OCI-LY1 (cell line): ENCODE results near the gene UBQLN4.
"Not testable (repeated sequence)": the region's sequence is repeated elsewhere in the genome, so short reads cannot be mapped to it uniquely, and the experiment has no call there.

Experiments used
- H2AFZ ChIP-seq: fragments of 200-600 bp; sonication (generic), shearing (Covaris generic); 2 replicates; pipeline ENCODE4 v1.6.0; 2014; ENCODE audit warnings: antibody characterized with exemption, mild to moderate bottlenecking, low read length
- H3F3A ChIP-seq: fragments of 200-600 bp; sonication (generic), shearing (Covaris generic); 2 replicates; pipeline ENCODE4 v1.6.0; 2014; ENCODE audit warnings: mild to moderate bottlenecking, antibody characterized with exemption, low read length, moderate library complexity; ENCODE audit not compliant: insufficient read depth
- H3K27ac ChIP-seq: fragments of 200-600 bp; sonication (generic); 2 replicates; pipeline ENCODE4 v1.5.1; 2014; ENCODE audit warnings: low read length, mixed run types, mild to moderate bottlenecking, low read depth; ENCODE audit not compliant: poor library complexity, severe bottlenecking
- H3K27me3 ChIP-seq: fragments of 200-600 bp; sonication (generic); 2 replicates; pipeline ENCODE4 v1.6.0; 2014; ENCODE audit warnings: antibody characterized with exemption, mild to moderate bottlenecking, low read length, moderate library complexity; ENCODE audit not compliant: insufficient read depth
- H3K36me3 ChIP-seq: fragments of 200-600 bp; sonication (generic); 2 replicates; pipeline ENCODE4 v1.6.1; 2014; ENCODE audit warnings: mild to moderate bottlenecking, antibody characterized with exemption, low read length, moderate library complexity, mixed read lengths; ENCODE audit not compliant: insufficient read depth
- H3K4me1 ChIP-seq: fragments of 200-600 bp; sonication (generic); 2 replicates; pipeline ENCODE4 v1.5.1; 2014; ENCODE audit warnings: mild to moderate bottlenecking, low read length, moderate library complexity; ENCODE audit not compliant: insufficient read depth, severe bottlenecking
- H3K4me2 ChIP-seq: fragments of 200-600 bp; sonication (generic), shearing (Covaris generic); 2 replicates; pipeline ENCODE4 v1.6.1; 2014; ENCODE audit warnings: low read length
- H3K4me3 ChIP-seq: fragments of 200-600 bp; sonication (generic); 2 replicates; pipeline ENCODE4 v1.5.1; 2014; ENCODE audit warnings: low read length, low read depth, mild to moderate bottlenecking, mixed read lengths; ENCODE audit not compliant: poor library complexity, severe bottlenecking
- H3K79me2 ChIP-seq: fragments of 200-600 bp; shearing (Covaris generic); 2 replicates; pipeline ENCODE4 v1.6.1; 2016; ENCODE audit warnings: mixed run types, low read length, mixed read lengths; ENCODE audit not compliant: insufficient read depth
- H3K9ac ChIP-seq: fragments of 200-600 bp; sonication (generic), shearing (Covaris generic); 2 replicates; pipeline ENCODE4 v1.6.1; 2014; ENCODE audit warnings: mild to moderate bottlenecking, low read length, mixed read lengths
- H3K9me2 ChIP-seq: fragments of 200-600 bp; sonication (generic), shearing (Covaris generic); 2 replicates; pipeline ENCODE4 v1.6.1; 2014; ENCODE audit warnings: low read depth, mild to moderate bottlenecking, low read length, mixed read lengths
- H3K9me3 ChIP-seq: fragments of 200-600 bp; shearing (Covaris generic); 2 replicates; pipeline ENCODE4 v1.6.1; 2014; ENCODE audit warnings: low read length, mixed read lengths
- H4K20me1 ChIP-seq: fragments of 200-600 bp; sonication (generic), shearing (Covaris generic); 2 replicates; pipeline ENCODE4 v1.6.0; 2016; ENCODE audit warnings: mild to moderate bottlenecking, low read length; ENCODE audit not compliant: insufficient read depth
- EZH2 ChIP-seq: fragments of 200-600 bp; sonication (generic), shearing (Covaris generic); IDR thresholded peaks from 2 replicates; pipeline ENCODE4 v1.8.0; 2017; ENCODE audit warnings: borderline replicate concordance, mixed run types, mild to moderate bottlenecking, antibody characterized with exemption, low read length, moderate library complexity, mixed read lengths
- TF ChIP-seq, protein P1 (sequence below): fragments of 200-600 bp; sonication (generic), shearing (Covaris generic); IDR thresholded peaks from 2 replicates; pipeline ENCODE4 v1.5.1; 2017; ENCODE audit warnings: mild to moderate bottlenecking, antibody characterized with exemption, low read length, moderate library complexity, mixed read lengths

Gene UBQLN4

DNA sequence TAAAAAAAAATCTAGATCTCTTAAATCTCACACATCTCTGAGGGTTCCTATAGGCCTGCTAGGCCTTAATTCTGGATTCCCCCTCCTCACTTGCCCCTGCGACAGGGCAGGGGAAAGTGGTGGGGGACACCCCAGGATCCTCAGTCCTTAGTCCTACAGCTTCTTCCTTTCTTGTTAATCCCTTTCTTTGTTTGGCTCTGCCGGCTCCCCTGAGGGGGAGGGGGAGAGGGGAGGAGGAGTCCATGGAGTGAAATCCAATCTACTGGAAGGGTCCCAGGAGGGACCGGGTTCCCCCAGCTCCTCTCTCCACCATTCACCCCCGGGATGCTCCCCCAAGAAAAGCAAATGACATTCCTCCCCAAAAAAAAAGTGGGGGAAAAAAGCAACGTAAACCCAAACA, 20.1 kb upstream of the UBQLN4 start:
- H3K4me3 ChIP-seq, result no peak overlapping the region
- H3K27ac ChIP-seq, result no peak overlapping the region
- no peak overlapping the region for H3K4me2 ChIP-seq
- no peaks in the 10 kb centered on the region for H3K9me3 ChIP-seq
- TF ChIP-seq EZH2, result no peak
- TF ChIP-seq, protein P1, sequence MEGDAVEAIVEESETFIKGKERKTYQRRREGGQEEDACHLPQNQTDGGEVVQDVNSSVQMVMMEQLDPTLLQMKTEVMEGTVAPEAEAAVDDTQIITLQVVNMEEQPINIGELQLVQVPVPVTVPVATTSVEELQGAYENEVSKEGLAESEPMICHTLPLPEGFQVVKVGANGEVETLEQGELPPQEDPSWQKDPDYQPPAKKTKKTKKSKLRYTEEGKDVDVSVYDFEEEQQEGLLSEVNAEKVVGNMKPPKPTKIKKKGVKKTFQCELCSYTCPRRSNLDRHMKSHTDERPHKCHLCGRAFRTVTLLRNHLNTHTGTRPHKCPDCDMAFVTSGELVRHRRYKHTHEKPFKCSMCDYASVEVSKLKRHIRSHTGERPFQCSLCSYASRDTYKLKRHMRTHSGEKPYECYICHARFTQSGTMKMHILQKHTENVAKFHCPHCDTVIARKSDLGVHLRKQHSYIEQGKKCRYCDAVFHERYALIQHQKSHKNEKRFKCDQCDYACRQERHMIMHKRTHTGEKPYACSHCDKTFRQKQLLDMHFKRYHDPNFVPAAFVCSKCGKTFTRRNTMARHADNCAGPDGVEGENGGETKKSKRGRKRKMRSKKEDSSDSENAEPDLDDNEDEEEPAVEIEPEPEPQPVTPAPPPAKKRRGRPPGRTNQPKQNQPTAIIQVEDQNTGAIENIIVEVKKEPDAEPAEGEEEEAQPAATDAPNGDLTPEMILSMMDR, result no peak
- H3K4me1 ChIP-seq, result peaks cover 22% of the 10 kb centered on the region
- H3K9me2 ChIP-seq, result no peaks in the 10 kb centered on the region
- no peak overlapping the region for H3K9ac ChIP-seq
- H3K79me2 ChIP-seq, result no peaks in the 10 kb centered on the region
- no peaks in the 10 kb centered on the region for H3K36me3 ChIP-seq
- 0 out of 2 replicates have a peak, but pooled peaks cover 4% of the 10 kb centered on the region for H3F3A ChIP-seq
- H3K27me3 ChIP-seq, result no peaks in the 10 kb centered on the region
- H4K20me1 ChIP-seq, result no peaks in the 10 kb centered on the region
- H2AFZ ChIP-seq, result no peak overlapping the region

DNA sequence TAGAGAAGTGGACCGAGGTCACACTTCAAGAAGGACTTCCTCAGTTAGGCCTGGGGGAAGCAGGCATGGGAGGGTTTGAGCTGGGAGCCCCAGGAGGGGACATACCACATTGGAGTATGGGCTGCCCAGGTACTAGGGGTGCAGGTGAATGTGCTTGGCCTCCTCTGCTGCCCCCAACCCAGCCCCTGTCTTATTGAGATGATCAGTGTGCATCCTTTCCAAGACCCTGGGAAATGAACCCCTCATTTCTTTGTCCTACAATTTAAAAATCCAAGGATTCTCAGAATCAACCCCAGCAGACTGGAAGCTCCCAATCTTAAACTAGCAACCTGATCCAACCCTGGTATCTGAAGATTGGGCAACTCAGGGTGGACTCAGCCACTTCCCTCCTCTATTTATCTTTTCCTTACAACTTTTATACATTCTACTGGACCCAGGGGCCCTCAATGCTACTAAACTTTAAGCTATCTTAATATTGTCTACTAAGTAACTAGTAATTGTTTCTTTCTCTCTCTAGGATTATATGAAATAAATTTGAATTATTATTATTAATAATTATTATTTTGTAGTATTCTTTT, 19.6 kb upstream of the UBQLN4 start:
- Histone ChIP-seq H3K4me1 (peaks cover 22% of the 10 kb centered on the region), H3K9me2 (no peaks in the 10 kb centered on the region), H3K9ac (no peak overlapping the region), H3K27ac (no peak overlapping the region), H3K4me3 (no peak overlapping the region), H3K4me2 (no peak overlapping the region), H3K27me3 (no peaks in the 10 kb centered on the region), H4K20me1 (no peaks in the 10 kb centered on the region), H3K9me3 (no peaks in the 10 kb centered on the region), H3K79me2 (no peaks in the 10 kb centered on the region), H3K36me3 (no peaks in the 10 kb centered on the region), H3F3A (0 out of 2 replicates have a peak, but pooled peaks cover 1% of the 10 kb centered on the region), H2AFZ (no peak overlapping the region)
- no peak for TF ChIP-seq EZH2
- TF ChIP-seq, protein P1, result no peak

DNA sequence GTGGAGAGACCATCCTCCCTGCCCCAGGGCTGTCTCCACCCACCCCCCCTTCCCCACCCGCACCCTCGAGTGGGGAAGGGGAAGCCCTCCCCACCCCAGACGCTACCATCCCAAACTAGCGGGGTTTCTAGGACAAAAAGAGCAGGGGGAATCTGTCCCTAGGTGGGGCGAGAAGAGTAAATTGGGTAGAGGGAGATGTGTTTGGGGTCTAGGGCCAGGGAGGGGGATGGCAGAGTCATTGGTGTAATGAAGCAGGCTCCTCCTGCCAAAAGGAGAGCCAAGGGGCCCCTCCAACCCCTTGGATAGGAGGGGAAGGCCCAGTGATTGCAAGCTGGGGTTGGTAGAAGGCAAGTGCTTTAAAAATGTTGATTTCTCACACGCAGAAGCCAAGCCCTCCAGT, 18.7 kb upstream of the UBQLN4 start:
- Histone ChIP-seq H3K27ac (no peak overlapping the region), H3K36me3 (no peaks in the 10 kb centered on the region), H3K79me2 (no peaks in the 10 kb centered on the region), H3K4me3 (no peak overlapping the region), H3K4me1 (peaks cover 20% of the 10 kb centered on the region), H3K9ac (no peak overlapping the region), H3K9me2 (no peaks in the 10 kb centered on the region), H4K20me1 (no peaks in the 10 kb centered on the region), H3K9me3 (no peaks in the 10 kb centered on the region), H3K4me2 (no peak overlapping the region), H3F3A (no peaks in the 10 kb centered on the region), H3K27me3 (no peaks in the 10 kb centered on the region), H2AFZ (no peak overlapping the region)
- TF ChIP-seq, protein P1, result no peak
- no peak for TF ChIP-seq EZH2

DNA sequence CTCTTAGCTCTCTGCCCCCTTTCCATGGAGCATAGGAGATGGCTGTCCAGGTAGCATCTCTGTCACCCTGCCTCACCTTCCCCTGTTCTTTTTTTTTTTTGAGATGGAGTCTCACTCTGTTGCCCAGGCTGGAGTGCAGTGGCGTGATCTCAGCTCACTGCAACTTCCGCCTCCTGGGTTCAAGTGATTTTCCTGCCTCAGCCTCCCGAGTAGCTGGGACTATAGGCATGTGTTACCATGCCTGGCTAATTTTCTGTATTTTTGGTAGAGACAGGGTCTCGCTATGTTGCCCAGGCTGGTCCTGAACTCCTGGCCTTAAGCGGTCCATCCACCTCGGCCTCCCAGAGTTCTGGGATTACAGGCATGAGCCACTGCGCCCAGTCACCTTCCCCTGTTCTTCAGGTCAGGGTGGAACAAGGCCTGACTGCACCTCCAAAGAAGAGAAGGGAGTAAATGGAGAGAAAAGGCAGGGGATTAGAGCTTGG, 17.8 kb upstream of the UBQLN4 start:
- peaks cover 14% of the 10 kb centered on the region for H3K4me1 ChIP-seq
- H3K4me2 ChIP-seq, H4K20me1 ChIP-seq, H3K9ac ChIP-seq, H3K4me3 ChIP-seq, H3K9me2 ChIP-seq, H3F3A ChIP-seq, H3K27ac ChIP-seq, H3K79me2 ChIP-seq, H3K9me3 ChIP-seq, H2AFZ ChIP-seq, H3K36me3 ChIP-seq, H3K27me3 ChIP-seq: not testable (repeated sequence)
